DMS79 (cell line): ENCODE measurements around the gene ACMSD.

Source experiments
- DNase-seq: peaks from one replicate; lab custom pipeline; 2025; lab: John Stamatoyannopoulos, UW

The ACMSD gene

GRCh38 chr2:134950886-134951285 lies 112.5 kb downstream of the ACMSD start:
- no peak for DNase-seq
